Keratinocyte (primary cell): ENCODE measurements around the gene NTNG2.

ENCODE experiments used
- CTCF ChIP-seq, 3 experiments: IDR thresholded peaks in 1 of 3; conservative IDR thresholded peaks in 1 of 3; optimal IDR thresholded peaks in 1 of 3; 2 replicates in 2 of 3; 3 replicates in 1 of 3; pipeline versions ENCODE3 to v1.5.1; 2011; ENCODE audit warnings: low read length in 3 of 3, mild to moderate bottlenecking in 3 of 3, moderate library complexity in 2 of 3, control low read depth in 1 of 3, inconsistent platforms in 1 of 3; ENCODE audit not compliant: insufficient read depth in 2 of 3; ENCODE audit errors: extremely low read depth in 1 of 3
- EZH2 ChIP-seq: IDR thresholded peaks from one replicate; pipeline ENCODE4 v1.6.1; 2012; ENCODE audit warnings: inconsistent platforms, mild to moderate bottlenecking, low read length, moderate library complexity

GRCh38 chr9:132237481-132237880, 75.6 kb downstream of the NTNG2 start:
- TF ChIP-seq CTCF (optimal IDR thresholded peaks at IDR 0.05 in 1 of 3, IDR thresholded peaks at IDR 0.05 in 1 of 3, conservative IDR thresholded peaks at IDR 0.05 in 1 of 3; ENCODE audit: extremely low read depth in 1 of 3, insufficient read depth in 2 of 3, low read length in 3 of 3), result no peak
- TF ChIP-seq EZH2, result no peak
